Thyroid gland (tissue), 4 donors: ENCODE results near the gene EGR4. TPM values are rescaled to one million over a fixed set of nuclear protein-coding genes. Genes with fewer than 3 reads are reported as not detected.

Experiments used
- DNase-seq, 2 donors: peaks; one replicate each; pipeline ENCODE4 v3.0.0-alpha.2; 2019
- H3K27ac ChIP-seq, 3 donors: fragments of 200-600 bp; sonication (generic); 1 replicate in 2 of 3; 2 replicates in 1 of 3; pipeline ENCODE4 v1.5.1; 2016 to 2019; ENCODE audit warnings: mild to moderate bottlenecking in 1 of 3, moderate library complexity in 1 of 3
- H3K27me3 ChIP-seq: fragments of 200-600 bp; sonication (generic); one replicate; pipeline ENCODE4 v1.5.1; 2019
- H3K36me3 ChIP-seq, 2 donors: fragments of 200-600 bp; sonication (generic); one replicate each; pipeline ENCODE4 v1.5.1; 2016 to 2019
- H3K4me1 ChIP-seq, 2 donors: fragments of 200-600 bp; sonication (generic); one replicate each; pipeline ENCODE4 v1.5.1; 2017 to 2019
- H3K4me3 ChIP-seq, 3 donors: fragments of 200-600 bp; sonication (generic); replicated peaks in 1 of 3; 1 replicate in 2 of 3; 2 replicates in 1 of 3; pipeline ENCODE4 v1.5.1; 2016; ENCODE audit warnings: mild to moderate bottlenecking in 1 of 3
- H3K9me3 ChIP-seq: fragments of 200-600 bp; sonication (generic); one replicate; pipeline ENCODE4 v1.5.1; 2017
- CTCF ChIP-seq, 6 experiments: fragments of 200-600 bp in 3 of 6; fragments of 450-650 bp in 3 of 6; sonication (generic) in 3 of 6; IDR thresholded peaks; one replicate each; pipeline ENCODE4 v1.5.1; 2016 to 2019; ENCODE audit warnings: antibody characterized with exemption in 6 of 6, mild to moderate bottlenecking in 2 of 6, inconsistent platforms in 1 of 6, moderate library complexity in 1 of 6
- POLR2A ChIP-seq, 2 donors: fragments of 450-650 bp; IDR thresholded peaks; one replicate each; pipeline ENCODE4 v1.6.1; 2017; ENCODE audit warnings: antibody characterized with exemption in 2 of 2, mild to moderate bottlenecking in 2 of 2, moderate library complexity in 1 of 2
- WGBS, 2 donors: methylation state at CpG; one replicate each; pipeline ENCODE4 v1.1.5; 2017; 5-methylcytosine and 5-hydroxymethylcytosine counted together
- intact Hi-C: fragments of 100-400 bp; cut with DNase I; formaldehyde crosslinking; loops from one replicate; pipeline ENCODE4 v1.15.1; 2023
- total RNA-seq, 4 donors: library from RNA; depleted of rRNA; stranded (reverse); fragments of >200 nt; gene quantifications; one replicate each; pipeline ENCODE4 v1.2.3, GENCODE V29; 2016

The EGR4 gene
- total RNA-seq, 4 donors from 2014 or later = not detected

GRCh38 chr2:73268830-73269685, 24.3 kb downstream of the EGR4 start:
- H3K4me1 ChIP-seq = peaks cover 6 to 10% of the 10 kb centered on the region in 2 donors
- intact Hi-C loops = no loop called here
- TF ChIP-seq POLR2A (IDR thresholded peaks at IDR 0.05) (no peak), CTCF (IDR thresholded peaks at IDR 0.05) (no peak)
- no peak overlapping the region for H3K27ac ChIP-seq
- H3K4me3 ChIP-seq = peak overlapping the region in 1 of 3 donors; percentile 17
- H3K36me3 ChIP-seq = no peaks in the 10 kb centered on the region
- no peaks in the 10 kb centered on the region for H3K27me3 ChIP-seq
- DNase-seq = peak; percentile 57 to 62
- H3K9me3 ChIP-seq = no peaks in the 10 kb centered on the region
- 13 to 14% methylated on average over 28 to 45 of the region's 113 CpGs for WGBS, 2 donors

- TF ChIP-seq CTCF (IDR thresholded peaks at IDR 0.05) (no peak), POLR2A (IDR thresholded peaks at IDR 0.05) (no peak)
- H3K9me3 ChIP-seq = no peaks in the 10 kb centered on the region
- no peaks in the 10 kb centered on the region for H3K36me3 ChIP-seq
- intact Hi-C loops = no loop called here
- H3K27me3 ChIP-seq = no peaks in the 10 kb centered on the region
- H3K4me3 ChIP-seq = peak overlapping the region in 1 of 3 donors; percentile 17
- WGBS, 2 donors = 21 to 46% methylated on average over 14 of the region's 14 CpGs
- no peak overlapping the region for H3K27ac ChIP-seq
- peaks cover 6 to 10% of the 10 kb centered on the region in 2 donors for H3K4me1 ChIP-seq
- DNase-seq = no peak
Measured at GRCh38 chr2:73268366-73268829, 24.9 kb downstream of the EGR4 start.

- Histone ChIP-seq H3K4me1 (peaks cover 6 to 10% of the 10 kb centered on the region in 2 donors), H3K27me3 (no peaks in the 10 kb centered on the region), H3K36me3 (no peaks in the 10 kb centered on the region), H3K27ac (no peak overlapping the region), H3K4me3 (no peak overlapping the region), H3K9me3 (no peaks in the 10 kb centered on the region)
- intact Hi-C loops = no loop called here
- no peak for TF ChIP-seq CTCF (IDR thresholded peaks at IDR 0.05)
- no peak for TF ChIP-seq POLR2A (IDR thresholded peaks at IDR 0.05)
- 99 to 100% methylated on average over 4 of the region's 4 CpGs for WGBS, 2 donors
- no peak for DNase-seq
Measured at GRCh38 chr2:73267008-73267407, 26.3 kb downstream of the EGR4 start.

- 91 to 92% methylated on average over 14 to 26 of the region's 26 CpGs for WGBS, 2 donors
- Histone ChIP-seq H3K4me3 (no peak overlapping the region), H3K27me3 (no peaks in the 10 kb centered on the region), H3K9me3 (no peaks in the 10 kb centered on the region), H3K4me1 (peaks cover 6 to 10% of the 10 kb centered on the region in 2 donors), H3K27ac (no peak overlapping the region), H3K36me3 (no peaks in the 10 kb centered on the region)
- DNase-seq = no peak
- TF ChIP-seq CTCF (IDR thresholded peaks at IDR 0.05) (no peak), POLR2A (IDR thresholded peaks at IDR 0.05) (no peak)
- intact Hi-C loops = no loop called here
Measured at GRCh38 chr2:73266061-73266901, 27.1 kb downstream of the EGR4 start.
